ENCODE data around the gene FSIP1. TPM values are rescaled to one million over a fixed set of nuclear protein-coding genes. Genes with fewer than 3 reads are reported as not detected.

The FSIP1 gene
- polyA plus RNA-seq, 3 donors = 0.10 to 0.48 (median 0.21) TPM

DNA sequence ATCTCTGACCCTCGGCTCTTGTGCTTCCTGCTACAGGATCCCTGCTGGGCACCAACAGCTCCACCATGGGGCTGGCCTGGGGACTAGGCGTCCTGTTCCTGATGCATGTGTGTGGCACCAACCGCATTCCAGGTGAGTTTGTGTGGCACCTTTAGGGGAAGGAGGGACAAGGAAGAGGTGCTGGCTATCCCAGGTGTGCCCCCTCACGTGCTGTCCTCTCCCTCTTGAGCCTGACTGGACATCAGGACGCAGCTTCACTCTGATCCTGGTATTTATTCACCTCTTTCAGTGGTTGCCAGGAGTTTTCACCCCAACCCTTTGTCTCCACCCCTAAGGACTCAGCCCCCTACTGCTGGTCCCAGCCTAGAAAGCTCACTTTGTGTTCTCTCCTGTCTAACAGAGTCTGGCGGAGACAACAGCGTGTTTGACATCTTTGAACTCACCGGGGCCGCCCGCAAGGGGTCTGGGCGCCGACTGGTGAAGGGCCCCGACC lies 200.8 kb downstream of the FSIP1 start:
- Histone ChIP-seq H4K20me1 (ENCODE audit: insufficient read depth, low read length) (peaks cover 39% of the 10 kb centered on the region), H3K79me2 (ENCODE audit: insufficient read depth, low read length) (no peaks in the 10 kb centered on the region), H3K9me3 (replicated peaks in 1 of 2; ENCODE audit: control insufficient read depth in 1 of 2, insufficient read depth in 1 of 2, low read length in 2 of 2) (no peaks in the 10 kb centered on the region), H3K36me3 (replicated peaks in 1 of 2; ENCODE audit: control insufficient read depth in 1 of 2, insufficient read depth in 2 of 2, low read length in 2 of 2) (peaks cover 9 to 49% of the 10 kb centered on the region in 2 donors), H3K27ac (ENCODE audit: low read depth in 1 of 2, low read length in 2 of 2) (peak overlapping the region in 1 of 2 donors; percentile 79), H3K9ac (ENCODE audit: insufficient read depth, low read length, poor library complexity, severe bottlenecking) (peak overlapping the region; percentile 81), H3K4me2 (replicated peaks; ENCODE audit: extremely low read depth, low read length, poor library complexity, severe bottlenecking) (peak overlapping the region; percentile 78), H2AFZ (ENCODE audit: insufficient read depth, low read depth, low read length, poor library complexity, severe bottlenecking) (no peak overlapping the region), H3K4me3 (replicated peaks in 1 of 3; ENCODE audit: low read depth in 2 of 3, low read length in 3 of 3) (peak overlapping the region; percentile 47 to 76 (median 51)), H3K4me1 (ENCODE audit: control insufficient read depth in 1 of 2, insufficient read depth in 2 of 2, low read length in 2 of 2) (peaks cover 24 to 39% of the 10 kb centered on the region in 2 donors), H3K27me3 (ENCODE audit: control insufficient read depth in 2 of 2, insufficient read depth in 2 of 2, low read length in 2 of 2) (peaks cover 2 to 35% of the 10 kb centered on the region in 2 donors)
- Mint-ChIP-seq H3K4me1 (peaks cover 42% of the 10 kb centered on the region), H3K9me3 (peaks cover 0 to 5% (median 2%) of the 10 kb centered on the region in 7 donors), H3K4me3 (peak overlapping the region; percentile 98), H3K36me3 (peaks cover 59 to 62% of the 10 kb centered on the region in 2 donors), H3K27ac (peak overlapping the region in 4 of 7 donors; percentile 71 to 92 (median 90)), H3K27me3 (ENCODE audit: low read depth in 3 of 3) (peaks cover 18 to 50% (median 42%) of the 10 kb centered on the region in 3 donors)
- TF ChIP-seq CTCF (IDR thresholded peaks at IDR 0.05) = peak; percentile 34
- intact Hi-C loops (cut with micrococcal nuclease) = loop anchor here (2.0 to 10.0 kb wide), 7 partner anchors 173 to 455 kb away; no protein-coding TSS in a partner anchor
- WGBS (ENCODE audit: insufficient coverage) = 87% methylated on average over 12 of the region's 13 CpGs
- peak; percentile 17 to 43 (median 36) for DNase-seq

GRCh38 chr15:39581242-39581792 lies 201.3 kb downstream of the FSIP1 start:
- H3K4me1 ChIP-seq (ENCODE audit: control insufficient read depth in 1 of 2, insufficient read depth in 2 of 2, low read length in 2 of 2) = peaks cover 24 to 39% of the 10 kb centered on the region in 2 donors
- intact Hi-C loops (cut with micrococcal nuclease) = loop anchor here (2.0 to 10.0 kb wide), 7 partner anchors 173 to 454 kb away; no protein-coding TSS in a partner anchor
- peaks cover 42% of the 10 kb centered on the region for H3K4me1 Mint-ChIP-seq
- WGBS (ENCODE audit: insufficient coverage) = 19% methylated on average over 18 of the region's 18 CpGs
- peaks cover 18 to 53% (median 44%) of the 10 kb centered on the region in 3 donors for H3K27me3 Mint-ChIP-seq (ENCODE audit: low read depth in 3 of 3)
- TF ChIP-seq CTCF (IDR thresholded peaks at IDR 0.05) = no peak
- H2AFZ ChIP-seq (ENCODE audit: insufficient read depth, low read depth, low read length, poor library complexity, severe bottlenecking) = peak overlapping the region; percentile 77
- H3K27me3 ChIP-seq (ENCODE audit: control insufficient read depth in 2 of 2, insufficient read depth in 2 of 2, low read length in 2 of 2) = peaks cover 3 to 35% of the 10 kb centered on the region in 2 donors
- H4K20me1 ChIP-seq (ENCODE audit: insufficient read depth, low read length) = peaks cover 35% of the 10 kb centered on the region
- peak overlapping the region in 1 of 2 donors; percentile 79 for H3K27ac ChIP-seq (ENCODE audit: low read depth in 1 of 2, low read length in 2 of 2)
- H3K4me2 ChIP-seq (replicated peaks; ENCODE audit: extremely low read depth, low read length, poor library complexity, severe bottlenecking) = peak overlapping the region; percentile 78
- peak overlapping the region; percentile 47 to 76 (median 51) for H3K4me3 ChIP-seq (replicated peaks in 1 of 3; ENCODE audit: low read depth in 2 of 3, low read length in 3 of 3)
- DNase-seq = no peak
- H3K36me3 ChIP-seq (replicated peaks in 1 of 2; ENCODE audit: control insufficient read depth in 1 of 2, insufficient read depth in 2 of 2, low read length in 2 of 2) = peaks cover 6 to 44% of the 10 kb centered on the region in 2 donors
- peak overlapping the region; percentile 81 for H3K9ac ChIP-seq (ENCODE audit: insufficient read depth, low read length, poor library complexity, severe bottlenecking)
- peak overlapping the region; percentile 98 for H3K4me3 Mint-ChIP-seq
- peaks cover 54 to 56% of the 10 kb centered on the region in 2 donors for H3K36me3 Mint-ChIP-seq
- H3K27ac Mint-ChIP-seq = peak overlapping the region in 6 of 7 donors; percentile 67 to 92 (median 86)
- H3K9me3 ChIP-seq (replicated peaks in 1 of 2; ENCODE audit: control insufficient read depth in 1 of 2, insufficient read depth in 1 of 2, low read length in 2 of 2) = no peaks in the 10 kb centered on the region
- H3K9me3 Mint-ChIP-seq = peaks cover 0 to 5% (median 2%) of the 10 kb centered on the region in 7 donors
- no peaks in the 10 kb centered on the region for H3K79me2 ChIP-seq (ENCODE audit: insufficient read depth, low read length)

Measured in CD14-positive monocyte (primary cell).